GM12874 (cell line): ENCODE measurements around the gene SIRT6.

Experiments
- CTCF ChIP-seq: IDR thresholded peaks from 2 replicates; pipeline ENCODE4 v1.5.1; 2011; ENCODE audit warnings: low read depth, mild to moderate bottlenecking, control low read depth, low read length, moderate library complexity; ENCODE audit not compliant: insufficient read depth

SIRT6 gene

GRCh38 chr19:4152241-4152998 lies 29.9 kb downstream of the SIRT6 start:
- TF ChIP-seq CTCF = no peak

GRCh38 chr19:4151623-4152022 lies 30.7 kb downstream of the SIRT6 start:
- TF ChIP-seq CTCF = no peak

- TF ChIP-seq CTCF = no peak
Measured at GRCh38 chr19:4149518-4150288, 32.7 kb downstream of the SIRT6 start.

- no peak for TF ChIP-seq CTCF
Measured at GRCh38 chr19:4144666-4145249, 37.6 kb downstream of the SIRT6 start.

- TF ChIP-seq CTCF = peak; percentile 78
Measured at GRCh38 chr19:4140237-4140711, 42.1 kb downstream of the SIRT6 start.

GRCh38 chr19:4139614-4140236 lies 42.6 kb downstream of the SIRT6 start:
- peak; percentile 94 for TF ChIP-seq CTCF

GRCh38 chr19:4138445-4138844 lies 43.9 kb downstream of the SIRT6 start:
- no peak for TF ChIP-seq CTCF
